ENCODE data around the gene CDS1. TPM values are rescaled to one million over a fixed set of nuclear protein-coding genes. Genes with fewer than 3 reads are reported as not detected.

CDS1 gene
- total RNA-seq, 4 donors from 2014 or later: 0.16 to 1.4 (median 0.64) TPM

DNA sequence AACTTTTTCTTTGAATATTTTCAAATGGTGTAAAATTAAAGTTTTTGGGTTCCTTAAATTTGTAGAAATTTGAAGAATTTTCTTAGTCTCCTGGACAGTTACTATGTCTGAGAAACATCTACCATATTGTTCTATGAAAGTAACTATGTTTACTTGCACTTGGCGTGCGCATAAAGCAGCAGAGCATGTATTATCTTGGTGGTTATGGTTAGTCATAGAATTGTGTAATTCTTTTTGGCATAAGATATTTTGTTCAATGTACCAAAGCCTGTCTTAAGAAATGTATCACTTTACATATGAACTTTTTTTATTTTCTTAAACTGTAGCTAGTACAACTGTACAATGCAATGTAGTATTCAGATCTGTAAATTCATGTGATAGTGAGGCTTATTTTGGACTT is 49.2 kb downstream of the CDS1 start:
- TF ChIP-seq, protein P1, sequence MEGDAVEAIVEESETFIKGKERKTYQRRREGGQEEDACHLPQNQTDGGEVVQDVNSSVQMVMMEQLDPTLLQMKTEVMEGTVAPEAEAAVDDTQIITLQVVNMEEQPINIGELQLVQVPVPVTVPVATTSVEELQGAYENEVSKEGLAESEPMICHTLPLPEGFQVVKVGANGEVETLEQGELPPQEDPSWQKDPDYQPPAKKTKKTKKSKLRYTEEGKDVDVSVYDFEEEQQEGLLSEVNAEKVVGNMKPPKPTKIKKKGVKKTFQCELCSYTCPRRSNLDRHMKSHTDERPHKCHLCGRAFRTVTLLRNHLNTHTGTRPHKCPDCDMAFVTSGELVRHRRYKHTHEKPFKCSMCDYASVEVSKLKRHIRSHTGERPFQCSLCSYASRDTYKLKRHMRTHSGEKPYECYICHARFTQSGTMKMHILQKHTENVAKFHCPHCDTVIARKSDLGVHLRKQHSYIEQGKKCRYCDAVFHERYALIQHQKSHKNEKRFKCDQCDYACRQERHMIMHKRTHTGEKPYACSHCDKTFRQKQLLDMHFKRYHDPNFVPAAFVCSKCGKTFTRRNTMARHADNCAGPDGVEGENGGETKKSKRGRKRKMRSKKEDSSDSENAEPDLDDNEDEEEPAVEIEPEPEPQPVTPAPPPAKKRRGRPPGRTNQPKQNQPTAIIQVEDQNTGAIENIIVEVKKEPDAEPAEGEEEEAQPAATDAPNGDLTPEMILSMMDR (IDR thresholded peaks at IDR 0.05; ENCODE audit: low read depth): no peak

- TF ChIP-seq, protein P1 (IDR thresholded peaks at IDR 0.05; ENCODE audit: low read depth): no peak
Observed at GRCh38 chr4:84634961-84635360, 52.0 kb downstream of the CDS1 start.

GRCh38 chr4:84638092-84638491 is 55.2 kb downstream of the CDS1 start:
- TF ChIP-seq, protein P1 (IDR thresholded peaks at IDR 0.05; ENCODE audit: low read depth): no peak

GRCh38 chr4:84639145-84639544 is 56.2 kb downstream of the CDS1 start:
- TF ChIP-seq, protein P1 (IDR thresholded peaks at IDR 0.05; ENCODE audit: low read depth): no peak

- TF ChIP-seq, protein P1 (IDR thresholded peaks at IDR 0.05; ENCODE audit: low read depth): no peak
Observed at GRCh38 chr4:84644087-84644486, 61.2 kb downstream of the CDS1 start.

- TF ChIP-seq, protein P1 (IDR thresholded peaks at IDR 0.05; ENCODE audit: low read depth): no peak
Observed at GRCh38 chr4:84647312-84647884, 64.5 kb downstream of the CDS1 start.

- TF ChIP-seq, protein P1 (IDR thresholded peaks at IDR 0.05; ENCODE audit: low read depth): no peak
Observed at GRCh38 chr4:84648178-84648577, 65.3 kb downstream of the CDS1 start.

All from subcutaneous adipose tissue (tissue), 4 donors.